Limb (tissue), 2 donors: Measurements from ENCODE around the gene RCOR1.
"Not testable (repeated sequence)": the region's sequence is repeated elsewhere in the genome, so short reads cannot be mapped to it uniquely, and the experiment has no call there.

Source experiments
- DNase-seq, 2 donors: peaks; one replicate each; pipeline ENCODE4 v3.0.0-alpha.2; 2016; ENCODE audit errors: extremely low spot score in 2 of 2

The RCOR1 gene

GRCh38 chr14:102571043-102571442 lies 21.4 kb upstream of the RCOR1 start:
- no peak for DNase-seq

GRCh38 chr14:102571478-102572042 lies 20.9 kb upstream of the RCOR1 start:
- no peak for DNase-seq

- not testable (repeated sequence) for DNase-seq
Measured at GRCh38 chr14:102573161-102573560, 19.3 kb upstream of the RCOR1 start.

- no peak for DNase-seq
Measured at GRCh38 chr14:102573591-102574046, 18.8 kb upstream of the RCOR1 start.

- DNase-seq: peak in 1 of 2 donors; percentile 56
Measured at GRCh38 chr14:102574281-102575159, 17.9 kb upstream of the RCOR1 start.

- no peak for DNase-seq
Measured at GRCh38 chr14:102575160-102575845, 17.1 kb upstream of the RCOR1 start.

GRCh38 chr14:102575846-102576428 lies 16.5 kb upstream of the RCOR1 start:
- DNase-seq: not testable (repeated sequence)

- no peak for DNase-seq
Measured at GRCh38 chr14:102578821-102579220, 13.6 kb upstream of the RCOR1 start.

GRCh38 chr14:102579696-102580549 lies 12.5 kb upstream of the RCOR1 start:
- no peak for DNase-seq

- DNase-seq: no peak
Measured at GRCh38 chr14:102580550-102581110, 11.8 kb upstream of the RCOR1 start.

- no peak for DNase-seq
Measured at GRCh38 chr14:102581193-102581592, 11.3 kb upstream of the RCOR1 start.

- DNase-seq: no peak
Measured at GRCh38 chr14:102583726-102584125, 8.7 kb upstream of the RCOR1 start.

GRCh38 chr14:102584871-102585869 lies 7.3 kb upstream of the RCOR1 start:
- DNase-seq: peak in 1 of 2 donors; percentile 41

GRCh38 chr14:102586420-102587104 lies 5.9 kb upstream of the RCOR1 start:
- no peak for DNase-seq

- no peak for DNase-seq
Measured at GRCh38 chr14:102588821-102589220, 3.6 kb upstream of the RCOR1 start.

GRCh38 chr14:102589761-102590290 lies 2.6 kb upstream of the RCOR1 start:
- DNase-seq: no peak

GRCh38 chr14:102590667-102591099 lies 1.8 kb upstream of the RCOR1 start:
- peak in 1 of 2 donors; percentile 65 for DNase-seq

- peak; percentile 43 to 81 for DNase-seq
Measured at GRCh38 chr14:102591372-102591943, 991 bp upstream of the RCOR1 start.
